WTC11 (cell line): ENCODE results near the gene RNF17. TPM values are rescaled to one million over a fixed set of nuclear protein-coding genes. Genes with fewer than 3 reads are reported as not detected.

Experiments
- ATAC-seq: fragments of 200-7000 bp; cut with Tn5 transposase; 2 replicates; pipeline ENCODE4 v1.10.0; 2021; ENCODE audit warnings: mild to moderate bottlenecking, moderate library complexity
- CTCF ChIA-PET: fragments of 300-600 bp; sonication (Branson Sonifier 250); formaldehyde crosslinking; loops from one replicate; lab custom pipeline; 2021; ENCODE audit warnings: antibody characterized with exemption; lab: Charles Lee
- POLR2A ChIA-PET: fragments of 350-600 bp; sonication (Branson Sonifier 250); formaldehyde crosslinking; loops from one replicate; lab custom pipeline; 2021; ENCODE audit warnings: antibody characterized with exemption; lab: Charles Lee
- DNase-seq: peaks from one replicate; pipeline ENCODE4 v3.0.0; 2021; ENCODE audit warnings: low spot score
- H3K27ac Mint-ChIP-seq: 2 replicates; pipeline ENCODE4 v1.8.0; 2021; ENCODE audit warnings: mixed read lengths
- H3K27me3 Mint-ChIP-seq: 2 replicates; pipeline ENCODE4 v1.8.0; 2021; ENCODE audit warnings: low read depth, mild to moderate bottlenecking, moderate library complexity, mixed read lengths
- H3K36me3 Mint-ChIP-seq: 2 replicates; pipeline ENCODE4 v1.8.0; 2021; ENCODE audit warnings: mixed read lengths
- H3K4me1 Mint-ChIP-seq: 2 replicates; pipeline ENCODE4 v1.8.0; 2022; ENCODE audit warnings: mixed read lengths
- H3K4me3 Mint-ChIP-seq: 2 replicates; pipeline ENCODE4 v1.8.0; 2021; ENCODE audit warnings: mild to moderate bottlenecking, moderate library complexity, mixed read lengths
- H3K9me3 Mint-ChIP-seq: 2 replicates; pipeline ENCODE4 v1.8.0; 2021; ENCODE audit warnings: mixed read lengths
- CREB1 ChIP-seq: sonication (generic); formaldehyde crosslinking; IDR thresholded peaks from 2 replicates; pipeline ENCODE4 v1.8.0; 2023; ENCODE audit warnings: mild to moderate bottlenecking, missing genetic modification reagents
- CREM ChIP-seq: sonication (generic); formaldehyde crosslinking; IDR thresholded peaks from 2 replicates; pipeline ENCODE4 v1.8.1; 2022; ENCODE audit warnings: mild to moderate bottlenecking, missing genetic modification reagents, moderate library complexity
- FOXK1 ChIP-seq: sonication (generic); formaldehyde crosslinking; IDR thresholded peaks from 2 replicates; pipeline ENCODE4 v1.8.0; 2022; ENCODE audit warnings: mild to moderate bottlenecking, moderate library complexity, missing genetic modification reagents
- NR2C2 ChIP-seq: sonication (generic); formaldehyde crosslinking; IDR thresholded peaks from 2 replicates; pipeline ENCODE4 v1.8.0; 2022; ENCODE audit warnings: mild to moderate bottlenecking, missing genetic modification reagents
- OVOL2 ChIP-seq: fragments of 250-450 bp; sonication (Bioruptor Pico); IDR thresholded peaks from 2 replicates; pipeline ENCODE4 v1.9.0; 2021; ENCODE audit warnings: mild to moderate bottlenecking, borderline replicate concordance
- PRRX2 ChIP-seq: fragments of 250-450 bp; sonication (Bioruptor Pico); IDR thresholded peaks from 2 replicates; pipeline ENCODE4 v1.8.0; 2021; ENCODE audit warnings: mild to moderate bottlenecking
- TEAD4 ChIP-seq: sonication (generic); formaldehyde crosslinking; IDR thresholded peaks from 2 replicates; pipeline ENCODE4 v1.8.0; 2022; ENCODE audit warnings: mild to moderate bottlenecking, missing genetic modification reagents
- ZNF121 ChIP-seq: sonication (generic); formaldehyde crosslinking; IDR thresholded peaks from 2 replicates; pipeline ENCODE4 v1.8.0; 2023; ENCODE audit warnings: missing genetic modification reagents
- ZNF219 ChIP-seq: sonication (generic); formaldehyde crosslinking; IDR thresholded peaks from 2 replicates; pipeline ENCODE4 v1.8.0; 2023; ENCODE audit warnings: missing genetic modification reagents, mild to moderate bottlenecking, borderline replicate concordance
- total RNA-seq: library from RNA; stranded (reverse); gene quantifications from 3 replicates; pipeline ENCODE4 v1.2.3, GENCODE V29; 2021
- TF ChIP-seq, protein P1 (sequence below): sonication (generic); formaldehyde crosslinking; IDR thresholded peaks from 2 replicates; pipeline ENCODE4 v1.8.0; 2023; ENCODE audit warnings: missing genetic modification reagents, mild to moderate bottlenecking, borderline replicate concordance
- TF ChIP-seq, protein P2 (sequence below): sonication (generic); formaldehyde crosslinking; IDR thresholded peaks from 2 replicates; pipeline ENCODE4 v1.8.1; 2023; ENCODE audit warnings: mild to moderate bottlenecking, missing genetic modification reagents
- TF ChIP-seq, protein P3 (sequence below): fragments of 200-600 bp; IDR thresholded peaks from 2 replicates; pipeline ENCODE4 v1.8.0; 2022; ENCODE audit warnings: antibody characterized with exemption
- TF ChIP-seq, protein P4 (sequence below): sonication (generic); formaldehyde crosslinking; IDR thresholded peaks from 2 replicates; pipeline ENCODE4 v1.8.1; 2022; ENCODE audit warnings: mild to moderate bottlenecking, moderate library complexity, missing genetic modification reagents
- TF ChIP-seq, protein P5 (sequence below): sonication (generic); formaldehyde crosslinking; IDR thresholded peaks from 2 replicates; pipeline ENCODE4 v1.8.0; 2023; ENCODE audit warnings: missing genetic modification reagents
- TF ChIP-seq, protein P6 (sequence below): fragments of 250-450 bp; sonication (Bioruptor Pico); IDR thresholded peaks from 2 replicates; pipeline ENCODE4 v1.9.0; 2021; ENCODE audit warnings: mild to moderate bottlenecking
- TF ChIP-seq, protein P7 (sequence below): sonication (generic); formaldehyde crosslinking; IDR thresholded peaks from 2 replicates; pipeline ENCODE4 v1.8.1; 2023; ENCODE audit warnings: mild to moderate bottlenecking, missing genetic modification reagents, moderate library complexity

Gene RNF17
- total RNA-seq, 1 experiment from 2014 or later, result not detected

DNA sequence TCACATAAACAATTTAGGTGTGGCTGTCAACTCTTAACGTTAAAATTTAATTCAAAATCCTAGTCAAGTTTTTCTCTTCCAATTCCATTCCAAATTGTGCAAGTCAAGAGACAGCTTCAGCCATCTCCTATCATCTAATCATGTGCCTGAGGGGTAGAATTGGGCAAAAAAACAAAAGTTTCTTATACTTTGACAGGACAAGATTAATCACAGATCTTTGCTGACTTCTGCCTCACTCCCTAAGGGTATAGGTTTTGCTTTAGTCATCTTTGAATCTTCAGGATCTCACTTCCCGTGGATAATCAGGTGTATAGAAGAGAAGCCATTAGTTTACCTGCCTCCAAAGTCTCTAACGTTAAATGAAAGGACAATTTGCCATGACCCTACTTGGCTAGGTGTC lies 24.6 kb downstream of the RNF17 start:
- peaks cover 9% of the 10 kb centered on the region for H3K9me3 Mint-ChIP-seq
- H3K4me1 Mint-ChIP-seq, result no peaks in the 10 kb centered on the region
- ATAC-seq, result no peak
- DNase-seq, result no peak
- POLR2A ChIA-PET, result no interaction called here
- no peaks in the 10 kb centered on the region for H3K27me3 Mint-ChIP-seq
- H3K36me3 Mint-ChIP-seq, result no peaks in the 10 kb centered on the region
- CTCF ChIA-PET, result no interaction called here
- H3K4me3 Mint-ChIP-seq, result no peak overlapping the region
- TF ChIP-seq CREM (CRISPR knock-in tag) (no peak), TEAD4 (CRISPR knock-in tag) (no peak), PRRX2 (CRISPR knock-in tag) (no peak), CREB1 (CRISPR knock-in tag) (no peak), FOXK1 (CRISPR knock-in tag) (no peak), ZNF219 (no peak)
- TF ChIP-seq, protein P1, sequence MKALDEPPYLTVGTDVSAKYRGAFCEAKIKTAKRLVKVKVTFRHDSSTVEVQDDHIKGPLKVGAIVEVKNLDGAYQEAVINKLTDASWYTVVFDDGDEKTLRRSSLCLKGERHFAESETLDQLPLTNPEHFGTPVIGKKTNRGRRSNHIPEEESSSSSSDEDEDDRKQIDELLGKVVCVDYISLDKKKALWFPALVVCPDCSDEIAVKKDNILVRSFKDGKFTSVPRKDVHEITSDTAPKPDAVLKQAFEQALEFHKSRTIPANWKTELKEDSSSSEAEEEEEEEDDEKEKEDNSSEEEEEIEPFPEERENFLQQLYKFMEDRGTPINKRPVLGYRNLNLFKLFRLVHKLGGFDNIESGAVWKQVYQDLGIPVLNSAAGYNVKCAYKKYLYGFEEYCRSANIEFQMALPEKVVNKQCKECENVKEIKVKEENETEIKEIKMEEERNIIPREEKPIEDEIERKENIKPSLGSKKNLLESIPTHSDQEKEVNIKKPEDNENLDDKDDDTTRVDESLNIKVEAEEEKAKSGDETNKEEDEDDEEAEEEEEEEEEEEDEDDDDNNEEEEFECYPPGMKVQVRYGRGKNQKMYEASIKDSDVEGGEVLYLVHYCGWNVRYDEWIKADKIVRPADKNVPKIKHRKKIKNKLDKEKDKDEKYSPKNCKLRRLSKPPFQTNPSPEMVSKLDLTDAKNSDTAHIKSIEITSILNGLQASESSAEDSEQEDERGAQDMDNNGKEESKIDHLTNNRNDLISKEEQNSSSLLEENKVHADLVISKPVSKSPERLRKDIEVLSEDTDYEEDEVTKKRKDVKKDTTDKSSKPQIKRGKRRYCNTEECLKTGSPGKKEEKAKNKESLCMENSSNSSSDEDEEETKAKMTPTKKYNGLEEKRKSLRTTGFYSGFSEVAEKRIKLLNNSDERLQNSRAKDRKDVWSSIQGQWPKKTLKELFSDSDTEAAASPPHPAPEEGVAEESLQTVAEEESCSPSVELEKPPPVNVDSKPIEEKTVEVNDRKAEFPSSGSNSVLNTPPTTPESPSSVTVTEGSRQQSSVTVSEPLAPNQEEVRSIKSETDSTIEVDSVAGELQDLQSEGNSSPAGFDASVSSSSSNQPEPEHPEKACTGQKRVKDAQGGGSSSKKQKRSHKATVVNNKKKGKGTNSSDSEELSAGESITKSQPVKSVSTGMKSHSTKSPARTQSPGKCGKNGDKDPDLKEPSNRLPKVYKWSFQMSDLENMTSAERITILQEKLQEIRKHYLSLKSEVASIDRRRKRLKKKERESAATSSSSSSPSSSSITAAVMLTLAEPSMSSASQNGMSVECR (CRISPR knock-in tag), result no peak
- TF ChIP-seq, protein P2, sequence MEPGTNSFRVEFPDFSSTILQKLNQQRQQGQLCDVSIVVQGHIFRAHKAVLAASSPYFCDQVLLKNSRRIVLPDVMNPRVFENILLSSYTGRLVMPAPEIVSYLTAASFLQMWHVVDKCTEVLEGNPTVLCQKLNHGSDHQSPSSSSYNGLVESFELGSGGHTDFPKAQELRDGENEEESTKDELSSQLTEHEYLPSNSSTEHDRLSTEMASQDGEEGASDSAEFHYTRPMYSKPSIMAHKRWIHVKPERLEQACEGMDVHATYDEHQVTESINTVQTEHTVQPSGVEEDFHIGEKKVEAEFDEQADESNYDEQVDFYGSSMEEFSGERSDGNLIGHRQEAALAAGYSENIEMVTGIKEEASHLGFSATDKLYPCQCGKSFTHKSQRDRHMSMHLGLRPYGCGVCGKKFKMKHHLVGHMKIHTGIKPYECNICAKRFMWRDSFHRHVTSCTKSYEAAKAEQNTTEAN (CRISPR knock-in tag), result no peak
- TF ChIP-seq, protein P3, sequence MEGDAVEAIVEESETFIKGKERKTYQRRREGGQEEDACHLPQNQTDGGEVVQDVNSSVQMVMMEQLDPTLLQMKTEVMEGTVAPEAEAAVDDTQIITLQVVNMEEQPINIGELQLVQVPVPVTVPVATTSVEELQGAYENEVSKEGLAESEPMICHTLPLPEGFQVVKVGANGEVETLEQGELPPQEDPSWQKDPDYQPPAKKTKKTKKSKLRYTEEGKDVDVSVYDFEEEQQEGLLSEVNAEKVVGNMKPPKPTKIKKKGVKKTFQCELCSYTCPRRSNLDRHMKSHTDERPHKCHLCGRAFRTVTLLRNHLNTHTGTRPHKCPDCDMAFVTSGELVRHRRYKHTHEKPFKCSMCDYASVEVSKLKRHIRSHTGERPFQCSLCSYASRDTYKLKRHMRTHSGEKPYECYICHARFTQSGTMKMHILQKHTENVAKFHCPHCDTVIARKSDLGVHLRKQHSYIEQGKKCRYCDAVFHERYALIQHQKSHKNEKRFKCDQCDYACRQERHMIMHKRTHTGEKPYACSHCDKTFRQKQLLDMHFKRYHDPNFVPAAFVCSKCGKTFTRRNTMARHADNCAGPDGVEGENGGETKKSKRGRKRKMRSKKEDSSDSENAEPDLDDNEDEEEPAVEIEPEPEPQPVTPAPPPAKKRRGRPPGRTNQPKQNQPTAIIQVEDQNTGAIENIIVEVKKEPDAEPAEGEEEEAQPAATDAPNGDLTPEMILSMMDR, result no peak
- TF ChIP-seq, protein P4, sequence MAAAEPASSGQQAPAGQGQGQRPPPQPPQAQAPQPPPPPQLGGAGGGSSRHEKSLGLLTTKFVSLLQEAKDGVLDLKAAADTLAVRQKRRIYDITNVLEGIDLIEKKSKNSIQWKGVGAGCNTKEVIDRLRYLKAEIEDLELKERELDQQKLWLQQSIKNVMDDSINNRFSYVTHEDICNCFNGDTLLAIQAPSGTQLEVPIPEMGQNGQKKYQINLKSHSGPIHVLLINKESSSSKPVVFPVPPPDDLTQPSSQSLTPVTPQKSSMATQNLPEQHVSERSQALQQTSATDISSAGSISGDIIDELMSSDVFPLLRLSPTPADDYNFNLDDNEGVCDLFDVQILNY (CRISPR knock-in tag), result no peak
- TF ChIP-seq, protein P5, sequence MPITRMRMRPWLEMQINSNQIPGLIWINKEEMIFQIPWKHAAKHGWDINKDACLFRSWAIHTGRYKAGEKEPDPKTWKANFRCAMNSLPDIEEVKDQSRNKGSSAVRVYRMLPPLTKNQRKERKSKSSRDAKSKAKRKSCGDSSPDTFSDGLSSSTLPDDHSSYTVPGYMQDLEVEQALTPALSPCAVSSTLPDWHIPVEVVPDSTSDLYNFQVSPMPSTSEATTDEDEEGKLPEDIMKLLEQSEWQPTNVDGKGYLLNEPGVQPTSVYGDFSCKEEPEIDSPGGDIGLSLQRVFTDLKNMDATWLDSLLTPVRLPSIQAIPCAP (CRISPR knock-in tag), result no peak
- TF ChIP-seq, protein P6, sequence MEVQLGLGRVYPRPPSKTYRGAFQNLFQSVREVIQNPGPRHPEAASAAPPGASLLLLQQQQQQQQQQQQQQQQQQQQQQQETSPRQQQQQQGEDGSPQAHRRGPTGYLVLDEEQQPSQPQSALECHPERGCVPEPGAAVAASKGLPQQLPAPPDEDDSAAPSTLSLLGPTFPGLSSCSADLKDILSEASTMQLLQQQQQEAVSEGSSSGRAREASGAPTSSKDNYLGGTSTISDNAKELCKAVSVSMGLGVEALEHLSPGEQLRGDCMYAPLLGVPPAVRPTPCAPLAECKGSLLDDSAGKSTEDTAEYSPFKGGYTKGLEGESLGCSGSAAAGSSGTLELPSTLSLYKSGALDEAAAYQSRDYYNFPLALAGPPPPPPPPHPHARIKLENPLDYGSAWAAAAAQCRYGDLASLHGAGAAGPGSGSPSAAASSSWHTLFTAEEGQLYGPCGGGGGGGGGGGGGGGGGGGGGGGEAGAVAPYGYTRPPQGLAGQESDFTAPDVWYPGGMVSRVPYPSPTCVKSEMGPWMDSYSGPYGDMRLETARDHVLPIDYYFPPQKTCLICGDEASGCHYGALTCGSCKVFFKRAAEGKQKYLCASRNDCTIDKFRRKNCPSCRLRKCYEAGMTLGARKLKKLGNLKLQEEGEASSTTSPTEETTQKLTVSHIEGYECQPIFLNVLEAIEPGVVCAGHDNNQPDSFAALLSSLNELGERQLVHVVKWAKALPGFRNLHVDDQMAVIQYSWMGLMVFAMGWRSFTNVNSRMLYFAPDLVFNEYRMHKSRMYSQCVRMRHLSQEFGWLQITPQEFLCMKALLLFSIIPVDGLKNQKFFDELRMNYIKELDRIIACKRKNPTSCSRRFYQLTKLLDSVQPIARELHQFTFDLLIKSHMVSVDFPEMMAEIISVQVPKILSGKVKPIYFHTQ, result no peak
- H3K27ac Mint-ChIP-seq, result no peak overlapping the region

DNA sequence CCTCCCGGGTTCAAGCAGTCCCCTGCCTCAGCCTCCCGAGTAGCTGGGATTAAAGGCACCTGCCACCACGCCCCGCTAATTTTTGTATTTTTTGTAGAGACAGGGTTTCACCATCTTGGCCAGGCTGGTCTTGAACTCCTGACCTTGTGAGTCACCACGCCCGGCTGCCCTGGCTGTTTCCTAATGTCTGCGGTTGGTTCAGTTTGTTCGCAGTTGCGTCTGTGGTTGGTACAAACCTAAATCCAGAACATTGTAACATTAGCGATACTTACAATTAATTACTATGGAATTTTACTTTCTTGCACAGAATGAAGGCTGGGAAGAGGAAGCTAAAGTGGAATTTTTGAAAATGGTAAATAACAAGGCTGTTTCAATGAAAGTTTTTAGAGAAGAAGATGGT lies 38.1 kb downstream of the RNF17 start:
- no peaks in the 10 kb centered on the region for H3K4me1 Mint-ChIP-seq
- no peak overlapping the region for H3K27ac Mint-ChIP-seq
- CTCF ChIA-PET, result interaction anchor here (1.2 kb wide), 1 partner anchor 108 kb away, joined by 3 read pairs; no protein-coding TSS in a partner anchor
- TF ChIP-seq, protein P7, sequence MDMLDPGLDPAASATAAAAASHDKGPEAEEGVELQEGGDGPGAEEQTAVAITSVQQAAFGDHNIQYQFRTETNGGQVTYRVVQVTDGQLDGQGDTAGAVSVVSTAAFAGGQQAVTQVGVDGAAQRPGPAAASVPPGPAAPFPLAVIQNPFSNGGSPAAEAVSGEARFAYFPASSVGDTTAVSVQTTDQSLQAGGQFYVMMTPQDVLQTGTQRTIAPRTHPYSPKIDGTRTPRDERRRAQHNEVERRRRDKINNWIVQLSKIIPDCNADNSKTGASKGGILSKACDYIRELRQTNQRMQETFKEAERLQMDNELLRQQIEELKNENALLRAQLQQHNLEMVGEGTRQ (CRISPR knock-in tag), result no peak
- TF ChIP-seq OVOL2 (CRISPR knock-in tag) (no peak), NR2C2 (CRISPR knock-in tag) (no peak), ZNF121 (CRISPR knock-in tag) (no peak)
- no peaks in the 10 kb centered on the region for H3K36me3 Mint-ChIP-seq
- POLR2A ChIA-PET, result no interaction called here
- no peaks in the 10 kb centered on the region; the same call in 1 of the 2 replicates for H3K27me3 Mint-ChIP-seq
- H3K4me3 Mint-ChIP-seq, result no peak overlapping the region
- no peaks in the 10 kb centered on the region for H3K9me3 Mint-ChIP-seq
- ATAC-seq (no peak), DNase-seq (no peak)
